GM12801 (cell line): Measurements from ENCODE around the gene ZNF804A.

Experiments used
- CTCF ChIP-seq: IDR thresholded peaks from one replicate; pipeline ENCODE4 v1.5.1; 2011; ENCODE audit warnings: control low read depth; ENCODE audit not compliant: insufficient read length; ENCODE audit errors: extremely low read depth

Gene ZNF804A

GRCh38 chr2:184721881-184722280 is 123.6 kb downstream of the ZNF804A start:
- no peak for TF ChIP-seq CTCF

GRCh38 chr2:184727813-184728212 is 129.5 kb downstream of the ZNF804A start:
- no peak for TF ChIP-seq CTCF

- no peak for TF ChIP-seq CTCF
Measured at GRCh38 chr2:184728411-184728810, 130.1 kb downstream of the ZNF804A start.

GRCh38 chr2:184729581-184729980 is 131.3 kb downstream of the ZNF804A start:
- no peak for TF ChIP-seq CTCF

- TF ChIP-seq CTCF, result no peak
Measured at GRCh38 chr2:184730288-184730687, 132.0 kb downstream of the ZNF804A start.

GRCh38 chr2:184734338-184734737 is 136.0 kb downstream of the ZNF804A start:
- TF ChIP-seq CTCF, result no peak

GRCh38 chr2:184735611-184736010 is 137.3 kb downstream of the ZNF804A start:
- no peak for TF ChIP-seq CTCF

GRCh38 chr2:184743096-184743495 is 144.8 kb downstream of the ZNF804A start:
- TF ChIP-seq CTCF, result no peak
